Ectodermal cell (in vitro differentiated cells): ENCODE data around the gene PKP4.
"Not testable (repeated sequence)": the region's sequence is repeated elsewhere in the genome, so short reads cannot be mapped to it uniquely, and the experiment has no call there.

Source experiments
- H3K27ac ChIP-seq: 2 replicates; pipeline ENCODE4 v1.7.0; 2013; ENCODE audit warnings: mild to moderate bottlenecking, low read depth, low read length; ENCODE audit not compliant: insufficient read depth, poor library complexity, severe bottlenecking
- H3K27me3 ChIP-seq: 2 replicates; pipeline ENCODE4 v1.7.0; 2013; ENCODE audit warnings: mild to moderate bottlenecking, low read length; ENCODE audit not compliant: insufficient read depth, control insufficient read depth, poor library complexity, severe bottlenecking
- H3K36me3 ChIP-seq: one replicate; pipeline ENCODE4 v1.7.0; 2013; ENCODE audit warnings: low read length; ENCODE audit not compliant: control insufficient read depth, insufficient read depth
- H3K4me1 ChIP-seq: one replicate; pipeline ENCODE4 v1.7.0; 2013; ENCODE audit warnings: low read length; ENCODE audit not compliant: control insufficient read depth, insufficient read depth
- H3K4me3 ChIP-seq: 2 replicates; pipeline ENCODE4 v1.7.0; 2013; ENCODE audit warnings: low read depth, low read length, control low read depth; ENCODE audit not compliant: insufficient read depth
- H3K9me3 ChIP-seq: 2 replicates; pipeline ENCODE4 v1.7.0; 2013; ENCODE audit warnings: mild to moderate bottlenecking, low read length, moderate library complexity; ENCODE audit not compliant: control insufficient read depth
- WGBS, 2 experiments: methylation state at CpG; one replicate each; pipeline ENCODE4 v1.1.7; 2013; ENCODE audit warnings: missing lambda C conversion rate in 2 of 2; 5-methylcytosine and 5-hydroxymethylcytosine counted together

Gene PKP4

GRCh38 chr2:158687315-158687714 lies 230.6 kb downstream of the PKP4 start:
- Histone ChIP-seq H3K27ac (no peak overlapping the region), H3K4me3 (no peak overlapping the region)
- 94 to 98% methylated on average over 2 to 3 of the region's 3 CpGs for WGBS, 2 experiments

GRCh38 chr2:158688721-158689120 lies 232.0 kb downstream of the PKP4 start:
- 81 to 82% methylated on average over 4 of the region's 4 CpGs for WGBS, 2 experiments
- no peaks in the 10 kb centered on the region for H3K9me3 ChIP-seq
- no peak overlapping the region for H3K4me3 ChIP-seq
- H3K36me3 ChIP-seq = no peaks in the 10 kb centered on the region
- no peak overlapping the region for H3K27ac ChIP-seq
- no peaks in the 10 kb centered on the region for H3K27me3 ChIP-seq
- peaks cover 4% of the 10 kb centered on the region for H3K4me1 ChIP-seq

More at GRCh38 chr2:158687315-158687714, 230.6 kb downstream of the PKP4 start:
- H3K36me3 ChIP-seq = no peaks in the 10 kb centered on the region
- H3K27me3 ChIP-seq = no peaks in the 10 kb centered on the region
- H3K4me1 ChIP-seq = peaks cover 4% of the 10 kb centered on the region
- H3K9me3 ChIP-seq = no peaks in the 10 kb centered on the region

GRCh38 chr2:158689391-158689790 lies 232.6 kb downstream of the PKP4 start:
- Histone ChIP-seq H3K27ac (no peak overlapping the region), H3K9me3 (no peaks in the 10 kb centered on the region), H3K4me1 (peaks cover 4% of the 10 kb centered on the region), H3K27me3 (no peaks in the 10 kb centered on the region), H3K36me3 (no peaks in the 10 kb centered on the region), H3K4me3 (no peak overlapping the region)
- WGBS, 2 experiments = 91 to 92% methylated on average over 5 of the region's 5 CpGs

GRCh38 chr2:158690823-158691222 lies 234.1 kb downstream of the PKP4 start:
- no peaks in the 10 kb centered on the region for H3K36me3 ChIP-seq
- no peak overlapping the region for H3K4me3 ChIP-seq
- 100% methylated on average over 2 of the region's 2 CpGs for WGBS, 2 experiments
- peaks cover 4% of the 10 kb centered on the region for H3K4me1 ChIP-seq
- H3K27me3 ChIP-seq = no peaks in the 10 kb centered on the region
- no peak overlapping the region for H3K27ac ChIP-seq
- no peaks in the 10 kb centered on the region for H3K9me3 ChIP-seq

- H3K36me3 ChIP-seq = no peaks in the 10 kb centered on the region
- WGBS, 2 experiments = 93 to 97% methylated on average over 4 of the region's 4 CpGs
- no peaks in the 10 kb centered on the region for H3K4me1 ChIP-seq
- H3K27ac ChIP-seq = no peak overlapping the region
- no peak overlapping the region for H3K4me3 ChIP-seq
- H3K9me3 ChIP-seq = no peaks in the 10 kb centered on the region
- H3K27me3 ChIP-seq = no peaks in the 10 kb centered on the region
Observed at GRCh38 chr2:158691619-158692018, 234.9 kb downstream of the PKP4 start.

- Histone ChIP-seq H3K36me3 (no peaks in the 10 kb centered on the region), H3K4me1 (no peaks in the 10 kb centered on the region), H3K27me3 (no peaks in the 10 kb centered on the region), H3K9me3 (no peaks in the 10 kb centered on the region), H3K4me3 (no peak overlapping the region), H3K27ac (no peak overlapping the region)
- WGBS, 2 experiments = 89 to 90% methylated on average over 2 to 3 of the region's 3 CpGs
Observed at GRCh38 chr2:158692372-158693103, 235.8 kb downstream of the PKP4 start.

GRCh38 chr2:158693476-158693875 lies 236.7 kb downstream of the PKP4 start:
- Histone ChIP-seq H3K27ac (no peak overlapping the region), H3K27me3 (no peaks in the 10 kb centered on the region), H3K9me3 (no peaks in the 10 kb centered on the region), H3K36me3 (no peaks in the 10 kb centered on the region), H3K4me1 (no peaks in the 10 kb centered on the region), H3K4me3 (no peak overlapping the region)

- Histone ChIP-seq H3K27ac (no peak overlapping the region), H3K4me1 (no peaks in the 10 kb centered on the region), H3K27me3 (no peaks in the 10 kb centered on the region)
Observed at GRCh38 chr2:158695305-158695704, 238.6 kb downstream of the PKP4 start.

GRCh38 chr2:158695744-158696143 lies 239.0 kb downstream of the PKP4 start:
- not testable (repeated sequence) for H3K4me3 ChIP-seq, H3K27me3 ChIP-seq, H3K27ac ChIP-seq, H3K9me3 ChIP-seq, H3K36me3 ChIP-seq, H3K4me1 ChIP-seq
- WGBS, 2 experiments = 89 to 93% methylated on average over 5 of the region's 5 CpGs

More at GRCh38 chr2:158695305-158695704, 238.6 kb downstream of the PKP4 start:
- H3K36me3 ChIP-seq = no peaks in the 10 kb centered on the region
- no peak overlapping the region for H3K4me3 ChIP-seq
- H3K9me3 ChIP-seq = no peaks in the 10 kb centered on the region

GRCh38 chr2:158699323-158699722 lies 242.6 kb downstream of the PKP4 start:
- Histone ChIP-seq H3K27me3 (no peaks in the 10 kb centered on the region), H3K36me3 (no peaks in the 10 kb centered on the region), H3K4me1 (peaks cover 3% of the 10 kb centered on the region), H3K9me3 (no peaks in the 10 kb centered on the region), H3K4me3 (no peak overlapping the region), H3K27ac (no peak overlapping the region)
- WGBS, 2 experiments = 88 to 90% methylated on average over 6 of the region's 6 CpGs

- WGBS, 2 experiments = 79 to 87% methylated on average over 3 of the region's 3 CpGs
- no peaks in the 10 kb centered on the region for H3K27me3 ChIP-seq
- no peaks in the 10 kb centered on the region for H3K9me3 ChIP-seq
- no peak overlapping the region for H3K27ac ChIP-seq
- no peaks in the 10 kb centered on the region for H3K36me3 ChIP-seq
- peaks cover 3% of the 10 kb centered on the region for H3K4me1 ChIP-seq
- no peak overlapping the region for H3K4me3 ChIP-seq
Observed at GRCh38 chr2:158701101-158701500, 244.3 kb downstream of the PKP4 start.
